Lung (tissue), 12 donors: ENCODE measurements around the gene STAC3. TPM values are rescaled to one million over a fixed set of nuclear protein-coding genes. Genes with fewer than 3 reads are reported as not detected.

Source experiments
- ATAC-seq: fragments of 200-7000 bp; cut with Tn5 transposase; one replicate; pipeline ENCODE4 v1.9.1; 2020; ENCODE audit warnings: moderate number of reproducible peaks; ENCODE audit not compliant: insufficient read depth, low FRiP score
- DNase-seq, 3 donors: peaks; one replicate each; pipeline ENCODE4 v3.0.0-alpha.2; 2013 to 2017
- H3K27ac ChIP-seq, 2 donors: one replicate each; pipeline ENCODE4 v1.5.1; 2013; ENCODE audit warnings: mild to moderate bottlenecking in 2 of 2, moderate library complexity in 2 of 2, control low read depth in 1 of 2, inconsistent platforms in 1 of 2, low read depth in 1 of 2, low read length in 1 of 2
- H3K27me3 ChIP-seq, 3 donors: one replicate each; pipeline ENCODE4 v1.5.1; 2013; ENCODE audit warnings: low read length in 2 of 3; ENCODE audit not compliant: control insufficient read depth in 3 of 3, insufficient read depth in 3 of 3
- H3K36me3 ChIP-seq, 4 donors: one replicate each; pipeline ENCODE4 v1.5.1; 2013; ENCODE audit warnings: low read length in 4 of 4, mild to moderate bottlenecking in 1 of 4, moderate library complexity in 1 of 4; ENCODE audit not compliant: control insufficient read depth in 4 of 4, insufficient read depth in 4 of 4
- H3K4me1 ChIP-seq, 5 donors: one replicate each; pipeline ENCODE4 v1.5.1; 2013; ENCODE audit warnings: low read length in 5 of 5, mild to moderate bottlenecking in 2 of 5, moderate library complexity in 1 of 5; ENCODE audit not compliant: control insufficient read depth in 5 of 5, insufficient read depth in 5 of 5
- H3K4me3 ChIP-seq: one replicate; pipeline ENCODE4 v1.5.1; 2013; ENCODE audit warnings: mild to moderate bottlenecking, control low read depth, moderate library complexity
- H3K9ac ChIP-seq, 2 donors: one replicate each; pipeline ENCODE4 v1.5.1; 2013; ENCODE audit warnings: low read length in 2 of 2, control low read depth in 1 of 2; ENCODE audit not compliant: insufficient read depth in 1 of 2
- H3K9me3 ChIP-seq, 4 donors: one replicate each; pipeline ENCODE4 v1.5.1; 2013; ENCODE audit warnings: low read length in 3 of 4, mild to moderate bottlenecking in 1 of 4, moderate library complexity in 1 of 4; ENCODE audit not compliant: control insufficient read depth in 4 of 4, insufficient read depth in 3 of 4
- WGBS, 2 donors: extraction: QIAGEN DNeasy Blood & Tissue Kit; methylation state at CpG; one replicate each; pipeline ENCODE4 v1.1.7; 2013; 5-methylcytosine and 5-hydroxymethylcytosine counted together
- polyA plus RNA-seq, 2 donors: library from polyadenylated mRNA; stranded (reverse); fragments of 200-250 nt; gene quantifications; one replicate each; pipeline ENCODE4 v1.2.1, GENCODE V29; 2013
- total RNA-seq, 2 donors: library from RNA; depleted of rRNA in 1 of 2; stranded (reverse); fragments of >200 nt in 1 of 2; gene quantifications; one replicate each; pipeline ENCODE4 v1.2.1, GENCODE V29; 2014 to 2021
- TF ChIP-seq, protein P1 (sequence below): IDR thresholded peaks from 2 replicates; pipeline ENCODE4 v1.5.1; 2012; ENCODE audit warnings: mild to moderate bottlenecking; ENCODE audit errors: control extremely low read depth, extremely low read depth
- donor health status: control.
- donor health status: control.
- donor health status: Bipolar disorder and iron deficiency.
- donor health status: healthy.
- donor health status: DM: yes; HTN: yes; CAD: no.

STAC3 gene
- total and polyA plus RNA-seq, 4 donors: 1.7 to 7.4 (median 6.4) TPM

DNA sequence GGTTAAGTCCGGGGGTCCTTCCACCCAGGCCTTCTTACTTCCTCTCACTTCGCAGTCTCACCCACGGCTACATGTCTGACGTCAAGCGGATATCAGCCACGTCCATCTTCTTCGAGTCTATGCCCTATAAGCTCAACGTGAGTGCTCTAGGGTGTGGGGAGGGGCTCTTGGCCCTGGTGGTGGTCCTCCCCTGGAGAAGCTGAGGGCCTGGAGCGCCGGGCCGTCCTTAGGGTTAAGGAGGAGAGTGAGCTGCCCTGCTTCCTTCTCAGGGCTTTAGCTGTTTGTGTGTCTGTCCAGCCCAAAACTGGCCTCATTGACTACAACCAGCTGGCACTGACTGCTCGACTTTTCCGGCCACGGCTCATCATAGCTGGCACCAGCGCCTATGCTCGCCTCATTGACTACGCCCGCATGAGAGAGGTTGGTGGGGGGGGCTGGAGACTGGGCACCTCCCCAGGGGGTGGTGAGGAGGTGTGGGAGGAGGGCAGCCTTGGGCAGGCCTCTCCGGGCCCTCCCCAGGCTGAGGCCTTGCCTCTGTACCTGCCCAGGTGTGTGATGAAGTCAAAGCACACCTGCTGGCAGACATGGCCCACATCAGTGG lies 18.7 kb downstream of the STAC3 start:
- Histone ChIP-seq H3K27ac (no peak overlapping the region), H3K4me1 (peaks cover 0 to 40% (median 14%) of the 10 kb centered on the region in 5 donors), H3K27me3 (peaks cover 4 to 22% (median 18%) of the 10 kb centered on the region in 3 donors), H3K36me3 (peaks cover 0 to 38% (median 17%) of the 10 kb centered on the region in 4 donors), H3K9ac (no peak overlapping the region), H3K9me3 (no peaks in the 10 kb centered on the region), H3K4me3 (no peak overlapping the region)
- WGBS, 2 donors: 93 to 95% methylated on average over 19 of the region's 19 CpGs
- DNase-seq (no peak), ATAC-seq (no peak)
- TF ChIP-seq, protein P1, sequence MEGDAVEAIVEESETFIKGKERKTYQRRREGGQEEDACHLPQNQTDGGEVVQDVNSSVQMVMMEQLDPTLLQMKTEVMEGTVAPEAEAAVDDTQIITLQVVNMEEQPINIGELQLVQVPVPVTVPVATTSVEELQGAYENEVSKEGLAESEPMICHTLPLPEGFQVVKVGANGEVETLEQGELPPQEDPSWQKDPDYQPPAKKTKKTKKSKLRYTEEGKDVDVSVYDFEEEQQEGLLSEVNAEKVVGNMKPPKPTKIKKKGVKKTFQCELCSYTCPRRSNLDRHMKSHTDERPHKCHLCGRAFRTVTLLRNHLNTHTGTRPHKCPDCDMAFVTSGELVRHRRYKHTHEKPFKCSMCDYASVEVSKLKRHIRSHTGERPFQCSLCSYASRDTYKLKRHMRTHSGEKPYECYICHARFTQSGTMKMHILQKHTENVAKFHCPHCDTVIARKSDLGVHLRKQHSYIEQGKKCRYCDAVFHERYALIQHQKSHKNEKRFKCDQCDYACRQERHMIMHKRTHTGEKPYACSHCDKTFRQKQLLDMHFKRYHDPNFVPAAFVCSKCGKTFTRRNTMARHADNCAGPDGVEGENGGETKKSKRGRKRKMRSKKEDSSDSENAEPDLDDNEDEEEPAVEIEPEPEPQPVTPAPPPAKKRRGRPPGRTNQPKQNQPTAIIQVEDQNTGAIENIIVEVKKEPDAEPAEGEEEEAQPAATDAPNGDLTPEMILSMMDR: no peak

DNA sequence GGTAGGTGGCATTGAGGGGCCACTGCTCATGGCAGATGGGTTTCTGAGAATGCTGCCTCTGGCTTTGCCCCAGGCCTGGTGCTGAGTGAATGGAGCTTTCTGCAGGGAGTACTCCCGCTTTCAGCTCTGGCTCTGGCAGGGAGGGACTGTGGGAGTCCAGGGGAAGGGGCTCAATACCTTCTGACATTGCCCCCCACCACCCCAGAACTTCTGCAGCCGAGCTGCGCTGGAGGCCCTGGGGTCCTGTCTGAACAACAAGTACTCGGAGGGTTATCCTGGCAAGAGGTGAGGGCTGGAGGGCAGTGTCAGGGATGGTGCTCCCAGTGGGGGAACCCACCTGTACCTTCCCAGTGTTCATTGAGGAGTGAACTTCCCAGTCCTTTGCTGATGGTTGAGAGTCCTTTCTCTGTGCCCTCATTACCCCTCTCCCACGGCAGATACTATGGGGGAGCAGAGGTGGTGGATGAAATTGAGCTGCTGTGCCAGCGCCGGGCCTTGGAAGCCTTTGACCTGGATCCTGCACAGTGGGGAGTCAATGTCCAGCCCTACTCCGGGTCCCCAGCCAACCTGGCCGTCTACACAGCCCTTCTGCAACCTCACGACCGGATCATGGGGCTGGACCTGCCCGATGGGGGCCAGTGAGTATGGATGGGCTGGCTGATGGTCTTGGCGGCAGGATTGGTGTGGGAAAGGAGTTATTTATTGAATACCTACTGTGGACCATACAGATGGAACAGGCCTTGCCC lies 19.5 kb downstream of the STAC3 start:
- WGBS, 2 donors: 96 to 97% methylated on average over 13 of the region's 13 CpGs
- Histone ChIP-seq H3K4me1 (peaks cover 0 to 37% (median 16%) of the 10 kb centered on the region in 5 donors), H3K9me3 (peaks cover 0 to 2% (median 0%) of the 10 kb centered on the region in 4 donors), H3K4me3 (no peak overlapping the region), H3K36me3 (peaks cover 0 to 38% (median 17%) of the 10 kb centered on the region in 4 donors), H3K27ac (no peak overlapping the region), H3K27me3 (peaks cover 4 to 24% (median 17%) of the 10 kb centered on the region in 3 donors), H3K9ac (no peak overlapping the region)
- DNase-seq (no peak), ATAC-seq (no peak)
- TF ChIP-seq, protein P1: no peak

DNA sequence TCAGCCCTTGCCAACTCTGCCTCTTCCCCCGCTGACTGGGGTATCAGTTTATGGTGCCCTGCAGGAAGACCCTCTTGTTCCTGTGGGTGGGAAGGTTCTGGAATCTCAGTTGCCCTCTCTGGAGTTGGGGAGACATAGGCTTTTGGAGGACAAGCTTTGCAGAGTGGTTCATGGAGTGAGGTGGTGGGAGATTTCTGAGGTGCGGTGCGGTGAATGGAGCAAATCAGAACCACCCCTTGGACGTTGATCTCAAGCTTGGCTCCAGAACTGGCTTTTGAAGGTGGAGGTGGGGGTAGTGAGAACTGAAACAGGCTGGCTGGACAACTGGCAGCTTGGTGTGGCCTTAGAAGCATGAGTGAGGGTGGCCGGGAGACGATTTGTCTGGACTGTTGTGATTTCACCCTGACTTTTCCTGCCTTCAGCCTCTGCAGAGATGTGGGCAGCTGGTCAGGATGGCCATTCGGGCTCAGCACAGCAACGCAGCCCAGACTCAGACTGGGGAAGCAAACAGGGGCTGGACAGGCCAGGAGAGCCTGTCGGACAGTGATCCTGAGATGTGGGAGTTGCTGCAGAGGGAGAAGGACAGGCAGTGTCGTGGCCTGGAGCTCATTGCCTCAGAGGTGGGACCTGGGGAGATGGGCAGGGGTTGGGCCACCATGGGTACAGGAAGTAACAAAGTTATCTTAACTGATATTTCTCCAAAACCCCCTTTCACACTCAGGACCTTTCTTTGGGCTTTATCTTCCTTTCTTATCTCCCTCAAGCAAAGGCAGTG lies 20.4 kb downstream of the STAC3 start:
- peaks cover 0 to 38% (median 17%) of the 10 kb centered on the region in 4 donors for H3K36me3 ChIP-seq
- H3K9ac ChIP-seq: peak overlapping the region; percentile 34 to 79
- 67 to 76% methylated on average over 10 of the region's 10 CpGs for WGBS, 2 donors
- TF ChIP-seq, protein P1: no peak
- H3K27me3 ChIP-seq: peaks cover 5 to 24% (median 20%) of the 10 kb centered on the region in 3 donors
- H3K27ac ChIP-seq: peak overlapping the region in 1 of 2 donors; percentile 78
- peak overlapping the region; percentile 75 for H3K4me3 ChIP-seq
- no peak for DNase-seq
- no peak for ATAC-seq
- H3K9me3 ChIP-seq: peaks cover 0 to 2% (median 0%) of the 10 kb centered on the region in 4 donors
- peaks cover 0 to 31% (median 16%) of the 10 kb centered on the region in 5 donors for H3K4me1 ChIP-seq
